Nucleus accumbens (tissue), 56 donors: ENCODE results near the gene CUBN.

Experiments
- DNase-seq, 56 donors: peaks; one replicate each; lab custom pipeline; 2025; lab: John Stamatoyannopoulos, UW

The CUBN gene

DNA sequence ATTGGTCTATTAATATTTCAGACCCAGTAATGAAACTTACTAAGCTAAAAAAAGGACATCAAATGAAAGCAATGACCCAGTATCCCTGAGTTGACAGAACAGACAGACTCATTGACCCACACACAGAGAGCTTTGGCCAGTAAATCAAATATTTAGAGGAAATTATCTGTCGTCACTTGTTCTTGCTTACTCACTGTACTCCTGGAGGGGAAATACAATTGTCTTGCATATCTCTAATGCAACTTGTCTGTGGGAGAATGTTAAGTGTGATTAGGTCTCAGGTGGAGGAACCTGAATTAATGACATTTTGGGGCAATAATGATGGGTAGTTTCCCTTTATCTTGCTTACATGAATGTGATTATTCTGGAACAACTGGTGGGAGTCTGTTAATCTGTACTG is 80.4 kb downstream of the CUBN start:
- no peak for DNase-seq

DNA sequence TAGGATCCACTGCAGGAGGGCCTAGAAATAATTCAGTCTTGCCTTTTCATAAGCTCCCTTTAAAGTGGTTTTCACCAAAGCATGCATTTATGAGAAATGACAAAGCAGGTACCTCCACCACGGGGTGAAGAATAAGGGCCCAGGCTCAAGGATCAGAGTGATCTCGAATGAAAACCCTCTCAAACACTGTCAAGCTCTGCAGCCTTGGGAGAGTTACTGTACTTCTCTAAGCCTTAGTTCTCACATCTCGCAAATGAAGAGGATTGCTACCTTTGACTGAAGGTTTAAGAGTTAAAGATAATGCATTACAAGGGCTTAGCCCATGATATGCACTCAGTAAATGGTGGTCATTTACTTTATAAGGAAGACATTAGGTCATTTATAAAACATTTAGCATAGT is 81.7 kb downstream of the CUBN start:
- no peak for DNase-seq

DNA sequence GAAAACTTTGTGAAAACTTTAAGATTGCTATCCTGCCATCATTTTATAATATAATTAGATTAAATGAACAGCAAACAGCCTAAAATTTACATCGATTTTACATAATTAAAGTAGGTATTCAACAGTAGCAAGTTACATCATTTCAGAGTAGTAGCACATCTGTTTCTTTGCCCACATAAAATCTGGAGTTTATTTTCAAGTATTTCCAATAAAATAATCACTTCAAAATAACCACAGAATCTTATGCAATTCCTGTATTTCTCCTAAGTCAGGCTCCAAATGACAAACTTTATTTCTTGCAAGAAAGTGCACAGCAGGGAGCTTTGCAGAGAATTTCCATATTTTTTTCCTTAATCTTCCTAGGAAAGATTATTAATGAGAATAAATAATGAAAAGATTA is 82.6 kb downstream of the CUBN start:
- DNase-seq = no peak

- no peak for DNase-seq
These were observed 86.0 kb downstream of the CUBN start for GRCh38 chr10:17043586-17043985.

DNA sequence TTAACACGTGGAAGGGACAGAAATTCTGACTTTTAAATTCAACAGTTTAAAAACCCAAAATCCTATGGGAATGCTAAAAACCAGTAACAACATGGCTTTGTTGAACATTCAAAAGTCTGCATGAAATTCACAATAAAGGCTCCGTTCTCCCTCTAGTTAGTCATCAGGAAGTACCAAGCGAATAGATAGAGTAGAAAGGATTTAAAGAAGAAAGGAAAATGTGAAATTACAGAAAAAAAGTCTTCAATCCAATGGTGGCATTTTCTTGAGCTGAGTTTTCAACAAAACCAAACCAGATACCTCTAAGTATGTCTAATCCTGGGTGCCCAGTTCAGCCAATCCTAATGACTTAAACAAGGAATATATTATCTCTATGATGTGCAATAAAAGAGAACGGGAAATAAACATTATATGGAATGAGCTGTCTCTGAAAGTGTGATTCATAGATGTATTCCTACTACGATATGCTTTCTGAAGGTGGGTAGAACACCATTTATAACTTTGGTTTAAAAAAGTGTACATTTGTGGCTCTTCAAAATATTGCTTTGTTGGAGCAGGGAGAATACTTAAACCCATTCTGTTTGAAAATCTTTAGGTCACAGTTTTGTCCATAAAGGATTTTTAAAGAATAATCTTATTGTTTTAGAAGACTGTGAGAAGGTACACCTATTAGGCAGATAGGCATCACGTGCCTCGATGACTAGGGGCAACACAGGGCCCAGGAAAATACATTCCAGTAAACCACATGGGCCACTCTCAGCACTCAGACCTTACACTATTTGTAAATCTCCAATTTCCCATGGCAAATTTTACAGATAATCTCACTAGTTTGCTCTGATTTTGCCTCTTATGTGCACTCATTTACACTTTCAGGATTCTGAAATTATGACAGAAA is 87.7 kb downstream of the CUBN start:
- DNase-seq = no peak

- no peak for DNase-seq
These were observed 91.0 kb downstream of the CUBN start for GRCh38 chr10:17038627-17039026.

GRCh38 chr10:17037910-17038309 is 91.7 kb downstream of the CUBN start:
- no peak for DNase-seq

DNA sequence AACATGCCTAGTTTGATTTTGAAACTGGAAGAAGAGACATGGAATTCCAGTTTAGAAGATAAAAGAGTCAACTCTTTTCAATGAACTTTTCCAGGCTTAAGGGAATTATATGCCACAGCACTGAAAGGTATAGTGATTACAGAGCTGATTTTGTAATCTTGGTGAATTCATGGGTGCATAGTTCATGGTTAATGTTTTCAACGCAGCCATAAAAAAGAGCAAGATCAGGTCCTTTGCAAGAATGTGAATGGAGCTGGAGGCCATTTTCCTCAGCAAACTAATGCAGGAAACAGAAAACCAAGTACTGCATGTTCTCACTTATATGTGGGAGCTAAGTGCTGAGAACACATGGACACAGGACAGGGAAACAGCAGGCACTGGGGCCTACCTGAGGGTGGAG is 94.2 kb downstream of the CUBN start:
- no peak for DNase-seq

DNA sequence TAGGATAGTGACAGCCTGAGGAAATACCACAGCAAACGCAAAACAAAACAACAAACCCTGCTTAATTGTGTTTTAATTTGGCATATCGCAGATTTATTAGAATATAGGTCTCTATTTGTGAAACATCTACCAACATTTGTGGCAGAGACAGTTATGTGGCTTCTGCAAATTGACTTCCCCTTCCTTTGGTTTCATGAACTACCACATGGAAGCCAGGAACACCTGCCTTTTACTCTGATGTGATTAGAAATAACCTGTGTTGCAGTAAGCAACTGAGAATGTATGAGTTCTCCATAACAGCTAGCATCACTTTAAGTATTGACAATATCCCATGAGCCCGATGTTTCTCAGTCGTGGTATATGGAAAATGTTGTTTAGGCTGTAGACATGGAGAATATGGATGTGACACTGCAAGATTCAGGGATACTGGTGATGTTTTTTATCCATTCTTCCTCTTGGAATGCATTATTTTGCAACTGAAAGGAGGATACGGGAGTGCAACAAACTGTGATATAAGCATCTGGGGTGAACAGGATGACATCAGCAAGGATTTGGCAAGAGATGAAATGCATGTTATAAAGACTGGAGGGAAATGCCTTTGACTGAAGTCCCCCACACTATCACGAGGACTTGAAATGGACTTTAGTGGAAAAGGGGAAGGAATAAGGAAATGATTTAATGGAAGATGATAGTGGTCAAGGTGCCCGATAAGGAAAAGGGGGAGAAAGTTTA is 95.9 kb downstream of the CUBN start:
- no peak for DNase-seq

DNA sequence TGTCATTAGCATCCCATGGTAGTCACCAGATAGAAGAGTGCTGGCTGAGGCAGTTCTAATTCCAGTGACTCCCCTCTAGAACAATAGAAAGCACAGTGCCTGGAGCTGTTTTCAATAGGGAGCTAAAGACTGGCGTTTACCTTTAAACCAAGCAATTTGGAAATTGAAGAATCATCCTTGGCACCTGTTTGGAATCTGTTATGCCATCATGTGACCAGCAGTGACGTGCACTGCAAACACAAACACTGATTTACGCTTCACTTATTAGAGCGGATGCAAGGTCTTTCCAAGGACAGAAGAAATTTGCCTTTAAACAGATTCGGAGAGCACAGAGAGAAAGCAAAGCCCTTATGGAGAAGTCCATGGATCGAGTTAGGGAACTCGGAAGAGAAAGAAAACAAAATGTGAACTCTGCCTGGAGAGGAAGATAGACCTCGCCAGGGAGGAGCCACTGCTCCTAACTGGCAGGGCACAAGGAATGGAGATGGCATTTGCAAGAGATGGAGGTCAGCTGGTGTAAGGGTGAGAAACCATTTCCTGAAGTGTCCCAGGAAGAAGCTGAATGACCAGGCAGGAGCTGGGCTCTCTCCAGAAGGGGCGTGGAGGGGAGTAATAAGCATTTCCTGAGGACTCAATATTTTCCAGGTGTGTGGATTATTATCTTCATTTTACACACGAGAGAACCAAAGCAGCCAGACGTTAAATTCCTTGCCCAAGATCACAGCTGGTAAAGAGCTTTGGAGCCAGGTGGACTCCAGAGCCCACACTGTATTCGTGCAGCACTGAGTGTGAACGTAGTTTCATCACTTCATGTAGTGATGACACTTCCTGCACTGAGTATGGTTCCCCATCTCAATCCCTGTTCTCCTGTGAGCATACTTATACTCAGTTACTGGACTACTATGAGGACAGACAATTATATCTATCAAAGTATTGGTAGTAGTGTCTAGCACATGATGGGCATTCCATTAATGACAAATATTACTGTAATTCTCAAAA is 97.7 kb downstream of the CUBN start:
- DNase-seq = no peak

DNA sequence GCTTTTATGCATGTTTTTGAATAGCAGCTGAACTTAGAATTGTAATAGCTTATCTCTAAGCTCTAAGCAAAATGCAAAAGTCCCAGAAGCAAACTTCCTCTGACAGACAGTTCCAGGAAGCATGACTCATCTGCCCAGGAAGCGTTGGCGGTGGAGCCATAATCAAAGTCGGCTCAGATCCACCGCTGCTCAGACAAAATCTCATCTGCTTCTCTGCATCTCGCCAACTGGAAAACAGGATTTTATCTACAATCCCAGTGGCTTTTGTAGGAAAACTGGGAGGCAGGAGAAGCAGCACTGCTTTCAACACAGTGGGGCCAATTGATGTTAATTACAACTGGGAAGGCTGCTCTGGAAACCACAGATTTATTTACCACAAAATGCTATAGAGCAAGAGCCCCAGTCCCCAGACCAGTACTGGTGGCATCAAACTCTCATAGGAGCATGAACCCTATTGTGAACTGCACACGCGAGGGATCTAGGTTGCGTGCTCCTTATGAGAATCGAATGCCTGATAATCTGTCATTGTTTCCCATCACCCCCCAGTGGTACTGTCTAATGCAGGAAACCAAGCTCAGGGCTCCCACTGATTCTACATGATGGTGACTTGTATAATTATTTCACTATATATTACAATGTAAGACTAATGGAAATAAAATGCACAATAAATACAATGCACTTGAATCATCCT is 99.9 kb downstream of the CUBN start:
- peak in 37 of 56 donors; percentile 3 to 85 (median 33) for DNase-seq

- no peak for DNase-seq
These were observed 100.4 kb downstream of the CUBN start for GRCh38 chr10:17029239-17029580.

DNA sequence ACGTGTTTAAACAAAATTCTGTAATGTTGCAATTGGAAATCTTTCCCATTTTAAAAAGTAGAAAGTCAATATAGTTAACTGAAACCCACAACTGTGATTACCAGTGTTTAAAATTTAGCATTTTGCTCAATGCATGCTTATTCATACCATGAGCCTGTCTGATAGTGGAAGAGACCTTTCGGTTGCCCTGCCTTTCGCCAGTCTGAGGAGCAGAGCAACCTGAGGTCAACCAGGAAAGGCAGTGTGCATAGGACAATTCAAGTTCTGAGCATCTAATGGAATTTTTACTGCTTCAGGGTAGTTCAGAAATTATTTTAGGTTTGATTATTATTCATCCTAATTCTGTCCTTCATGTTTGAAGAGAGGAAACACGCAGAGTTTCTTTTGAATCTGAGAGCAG is 100.8 kb downstream of the CUBN start:
- DNase-seq = no peak

GRCh38 chr10:17026686-17027485 is 102.7 kb downstream of the CUBN start:
- no peak for DNase-seq

GRCh38 chr10:17025444-17026295 is 103.9 kb downstream of the CUBN start:
- DNase-seq = peak in 19 of 56 donors; percentile 1 to 40 (median 12)

DNA sequence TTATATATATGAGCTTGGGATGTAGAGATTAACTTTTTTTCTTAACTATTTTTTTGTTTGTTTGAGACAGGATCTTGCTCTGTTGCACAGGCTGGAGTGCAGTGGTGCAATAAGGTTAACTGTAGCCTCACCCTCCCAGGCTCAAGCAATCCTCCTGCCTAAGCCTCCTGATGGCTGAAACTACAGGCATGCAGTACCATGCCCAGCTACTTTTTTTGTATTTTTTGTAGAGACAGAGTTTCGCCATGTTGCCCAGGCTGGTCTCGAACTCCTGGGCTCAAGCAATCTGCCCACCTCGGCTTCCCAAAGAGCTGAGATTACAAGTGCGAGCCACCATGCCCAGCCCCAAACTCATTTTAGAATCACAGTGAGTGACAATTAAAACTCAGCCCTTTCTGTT is 105.2 kb downstream of the CUBN start:
- no peak for DNase-seq

DNA sequence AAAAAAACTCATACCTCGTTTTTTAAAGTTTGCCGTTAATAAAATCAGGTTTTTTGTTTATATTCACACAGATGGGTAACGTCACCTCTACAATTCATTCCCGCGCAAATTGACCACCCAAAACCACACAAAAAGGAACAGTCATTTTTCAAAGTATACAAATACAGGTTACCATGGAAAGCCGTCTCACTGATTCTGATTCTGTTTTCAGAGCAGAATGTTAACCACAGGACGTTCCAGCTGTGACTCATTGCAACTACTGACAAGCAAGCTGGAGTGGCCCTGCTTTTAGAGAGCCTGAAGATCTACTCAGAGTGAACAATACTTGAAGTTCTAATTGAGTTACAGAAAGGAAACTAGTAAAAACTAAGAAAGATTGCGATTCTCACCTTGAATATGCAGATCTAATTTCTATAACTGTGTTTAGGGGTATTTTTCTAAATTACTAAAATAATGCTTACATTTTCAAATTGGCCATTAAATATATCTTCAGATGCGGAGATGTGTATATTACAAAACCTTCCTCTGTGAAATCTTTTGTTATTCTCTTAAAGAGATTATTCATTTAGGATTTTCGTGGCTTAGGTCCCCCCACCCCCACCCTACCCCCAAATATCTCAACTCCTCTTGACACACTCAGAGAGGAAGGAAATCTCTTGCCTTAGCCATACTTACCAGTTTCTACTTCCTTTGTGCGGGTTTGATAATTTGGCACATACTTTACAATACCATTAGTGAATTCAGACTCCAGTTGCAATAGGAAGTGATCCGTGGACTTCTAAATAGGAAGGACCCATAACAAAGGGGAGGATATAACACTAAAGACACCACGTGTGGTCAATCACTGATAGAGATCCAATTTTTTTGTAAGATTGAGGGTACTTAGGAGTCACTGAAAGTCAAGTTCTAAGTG is 106.0 kb downstream of the CUBN start:
- DNase-seq = peak in 1 of 56 donors; percentile 18
